SH-SY5Y (cell line): Measurements from ENCODE around the gene NSD1.

Source experiments
- GATA2 ChIP-seq: IDR thresholded peaks from 2 replicates; pipeline ENCODE4 v1.6.1; 2011; ENCODE audit warnings: mild to moderate bottlenecking, low read depth, low read length
- GATA3 ChIP-seq: IDR thresholded peaks from 2 replicates; pipeline ENCODE4 v1.6.1; 2011; ENCODE audit warnings: low read depth, mild to moderate bottlenecking, low read length, moderate library complexity

- no peak for TF ChIP-seq GATA2
- TF ChIP-seq GATA3, result no peak
These were observed 154.6 kb downstream of the NSD1 start for GRCh38 chr5:177288191-177288590.
